ENCODE results near the gene ZFAND5.

Gene ZFAND5, protein sequence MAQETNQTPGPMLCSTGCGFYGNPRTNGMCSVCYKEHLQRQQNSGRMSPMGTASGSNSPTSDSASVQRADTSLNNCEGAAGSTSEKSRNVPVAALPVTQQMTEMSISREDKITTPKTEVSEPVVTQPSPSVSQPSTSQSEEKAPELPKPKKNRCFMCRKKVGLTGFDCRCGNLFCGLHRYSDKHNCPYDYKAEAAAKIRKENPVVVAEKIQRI

DNA sequence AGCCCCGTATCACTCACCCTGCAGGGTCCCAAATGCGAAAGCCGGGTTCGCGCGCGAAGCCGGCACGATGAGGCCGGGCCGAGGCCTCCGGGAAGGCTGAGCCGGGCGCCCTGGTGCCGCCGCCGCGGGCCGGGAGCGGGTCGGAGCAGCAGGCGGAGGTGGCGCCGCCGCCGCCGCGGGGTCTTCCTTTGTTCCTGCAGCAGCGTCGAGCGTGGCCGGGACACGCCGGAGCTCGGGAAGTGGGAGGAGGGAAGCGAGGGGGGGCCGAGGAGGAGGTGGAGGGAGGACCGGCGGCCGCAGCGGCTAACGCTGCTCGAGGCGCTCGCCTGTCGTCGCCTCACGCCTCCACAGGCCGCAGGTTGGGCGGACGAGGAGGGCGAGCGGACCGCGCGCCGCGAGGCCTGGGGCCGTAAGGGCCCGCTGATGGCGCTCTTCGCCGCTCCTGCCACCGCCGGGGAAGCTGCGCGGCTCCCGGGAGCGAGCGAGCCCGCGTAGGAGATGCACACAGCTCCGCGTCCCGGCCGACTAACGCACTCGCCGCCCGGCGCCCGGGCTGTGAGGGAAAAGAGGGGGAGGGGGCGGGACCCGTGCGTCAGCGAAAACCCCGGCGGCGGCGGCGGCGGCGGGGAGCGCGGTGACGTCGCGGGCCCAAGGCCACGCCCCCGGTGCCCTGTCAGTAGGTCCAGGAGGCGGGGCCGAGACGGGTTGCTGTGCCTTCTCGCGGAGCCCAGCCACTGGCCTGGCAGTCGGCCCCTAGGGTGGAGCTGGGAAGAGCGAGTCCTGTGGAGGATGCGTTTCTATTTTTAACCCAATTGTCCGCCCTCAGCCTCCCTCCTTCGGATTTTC is at the start of gene ZFAND5:
TSS of gene ZFAND5 (minus strand) at position 530 of the 846 bp plus-strand sequence. CDS start 4,430 bp downstream, outside the sequence.
- DNase-seq = peak; percentile 93

DNA sequence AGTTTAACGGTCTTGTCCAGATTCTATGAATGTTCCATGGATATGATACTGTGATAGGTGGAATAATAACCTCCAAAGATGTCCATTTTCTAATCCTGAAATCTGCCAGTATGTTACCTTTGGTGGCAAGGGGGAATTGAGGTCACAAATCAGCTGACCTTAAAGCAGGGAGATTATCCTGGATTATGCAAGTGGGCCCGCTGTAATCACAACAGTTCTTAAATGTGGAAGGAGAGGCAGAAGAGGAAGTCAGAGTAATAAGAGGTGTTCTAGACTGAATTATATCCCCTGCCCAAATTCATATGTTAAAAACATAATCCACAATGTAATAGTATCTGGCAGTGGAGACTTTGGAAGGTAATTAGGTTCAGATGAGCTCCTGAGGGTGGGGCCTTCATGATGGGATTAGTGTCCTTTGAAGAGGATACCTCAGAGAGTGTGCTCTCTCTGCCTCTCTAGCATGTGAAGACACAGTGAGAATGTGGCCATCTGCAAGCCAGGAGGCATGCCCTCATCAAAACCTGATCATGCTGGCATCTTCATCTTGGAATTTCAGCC is 47.6 kb upstream of the ZFAND5 start:
- DNase-seq = no peak

DNA sequence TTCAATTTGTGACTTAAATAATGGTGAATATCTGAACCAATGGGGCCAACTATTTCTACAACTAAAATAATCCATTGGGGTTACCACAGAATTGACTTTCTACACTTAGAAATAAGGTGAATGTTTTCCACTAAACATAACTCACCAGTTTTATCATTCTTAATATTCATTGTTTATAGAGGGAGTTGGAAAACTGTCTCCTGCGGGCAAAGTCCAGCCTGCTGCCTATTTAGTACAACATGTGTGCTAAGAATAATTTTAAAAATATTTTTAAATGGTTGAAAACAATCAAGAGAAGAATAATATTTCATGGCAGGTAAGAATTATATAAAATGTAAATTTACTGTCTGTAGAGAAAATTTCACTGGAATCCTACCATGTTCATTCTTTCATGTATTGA is 45.2 kb upstream of the ZFAND5 start:
- DNase-seq = no peak

DNA sequence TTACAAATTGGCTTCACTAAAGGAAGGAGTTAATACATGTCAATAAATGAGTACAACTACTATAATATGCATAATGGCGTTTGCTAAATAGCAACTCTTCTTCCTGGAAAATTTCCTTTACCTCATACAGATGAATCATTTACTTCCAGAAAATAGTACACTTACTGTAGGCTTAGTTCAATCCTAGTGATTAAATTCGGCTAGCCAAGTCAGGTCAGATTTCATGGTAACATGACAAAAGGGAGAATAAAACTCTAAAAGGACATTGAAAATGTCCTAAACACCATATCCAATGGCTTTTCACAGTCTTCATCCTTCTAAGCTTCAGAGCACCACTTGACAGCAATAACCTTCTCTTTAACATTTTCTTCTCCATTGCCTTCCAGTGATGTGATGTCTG is 42.1 kb upstream of the ZFAND5 start:
- no peak for DNase-seq

DNA sequence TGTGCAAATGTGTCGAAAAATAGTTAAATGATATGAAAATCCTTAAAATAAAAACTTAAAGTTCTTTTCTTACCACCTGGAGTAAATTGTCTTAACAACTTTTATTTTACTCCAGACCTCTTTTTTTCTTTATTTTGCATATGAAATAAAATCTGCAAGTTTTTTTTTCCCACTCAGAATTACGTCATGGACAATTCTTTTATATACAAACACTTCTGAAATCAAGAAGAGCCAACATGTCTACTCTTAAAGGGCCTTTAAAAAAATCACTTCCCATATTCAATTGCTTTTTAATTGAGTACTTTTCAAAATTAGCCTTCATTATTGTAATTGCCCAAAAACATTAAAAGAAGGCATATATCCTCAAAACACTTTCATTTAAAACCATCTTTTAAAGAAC is 37.7 kb upstream of the ZFAND5 start:
- DNase-seq = no peak

DNA sequence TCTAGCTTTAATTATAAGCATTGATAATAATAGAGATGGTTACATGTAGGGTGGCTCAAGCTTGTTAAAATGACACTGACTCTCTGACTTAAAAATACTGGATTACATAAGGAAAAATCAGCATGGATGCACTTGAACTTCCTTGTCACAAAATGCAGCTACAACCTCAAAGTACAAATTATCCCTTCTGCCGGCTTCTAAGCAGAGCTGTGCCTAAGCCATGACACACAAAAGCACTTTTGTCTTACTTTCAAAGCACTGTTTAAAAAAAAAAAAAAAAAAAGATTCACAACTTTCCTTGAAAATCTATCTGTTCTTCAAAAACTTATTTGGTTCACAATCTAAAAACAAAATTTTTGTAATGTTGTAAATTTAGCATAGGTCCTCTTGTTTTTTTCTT is 36.4 kb upstream of the ZFAND5 start:
- no peak for DNase-seq

DNA sequence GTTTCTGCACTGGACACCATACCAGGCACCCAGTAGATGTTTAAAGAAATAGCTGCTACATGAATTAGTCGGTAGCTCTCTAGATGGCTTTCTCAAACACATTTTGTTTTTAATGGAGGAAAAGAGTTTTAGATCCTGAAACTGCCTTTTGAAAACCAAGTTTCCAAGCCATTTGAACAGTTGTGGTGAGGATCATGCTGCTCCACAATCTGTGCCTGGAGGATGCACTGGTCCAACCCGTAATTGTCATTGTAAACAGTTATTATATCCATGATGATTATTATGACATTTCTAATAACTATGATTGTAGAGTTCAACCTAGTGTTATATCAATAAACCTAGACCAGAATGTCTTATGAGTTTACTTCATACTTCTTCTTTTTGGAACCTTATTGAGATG is 35.9 kb upstream of the ZFAND5 start:
- no peak for DNase-seq

DNA sequence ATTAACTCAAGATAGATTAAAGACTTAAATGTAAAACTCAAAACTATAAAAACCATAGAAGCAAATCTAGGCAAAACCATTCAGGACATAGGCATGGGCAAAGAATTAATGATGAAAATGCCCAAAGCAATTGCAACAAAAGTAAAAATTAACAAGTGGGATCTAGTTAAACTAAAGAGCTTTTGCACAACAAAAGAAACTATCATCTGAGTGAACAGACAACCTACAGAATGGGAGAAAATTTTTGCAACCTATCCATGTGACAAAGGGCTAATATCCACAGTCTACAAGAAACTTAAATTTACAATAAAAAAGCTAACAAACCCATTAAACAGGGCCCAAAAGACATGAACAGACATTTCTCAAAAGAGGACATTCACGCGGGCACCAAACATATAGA is 34.4 kb upstream of the ZFAND5 start:
- DNase-seq = no peak

DNA sequence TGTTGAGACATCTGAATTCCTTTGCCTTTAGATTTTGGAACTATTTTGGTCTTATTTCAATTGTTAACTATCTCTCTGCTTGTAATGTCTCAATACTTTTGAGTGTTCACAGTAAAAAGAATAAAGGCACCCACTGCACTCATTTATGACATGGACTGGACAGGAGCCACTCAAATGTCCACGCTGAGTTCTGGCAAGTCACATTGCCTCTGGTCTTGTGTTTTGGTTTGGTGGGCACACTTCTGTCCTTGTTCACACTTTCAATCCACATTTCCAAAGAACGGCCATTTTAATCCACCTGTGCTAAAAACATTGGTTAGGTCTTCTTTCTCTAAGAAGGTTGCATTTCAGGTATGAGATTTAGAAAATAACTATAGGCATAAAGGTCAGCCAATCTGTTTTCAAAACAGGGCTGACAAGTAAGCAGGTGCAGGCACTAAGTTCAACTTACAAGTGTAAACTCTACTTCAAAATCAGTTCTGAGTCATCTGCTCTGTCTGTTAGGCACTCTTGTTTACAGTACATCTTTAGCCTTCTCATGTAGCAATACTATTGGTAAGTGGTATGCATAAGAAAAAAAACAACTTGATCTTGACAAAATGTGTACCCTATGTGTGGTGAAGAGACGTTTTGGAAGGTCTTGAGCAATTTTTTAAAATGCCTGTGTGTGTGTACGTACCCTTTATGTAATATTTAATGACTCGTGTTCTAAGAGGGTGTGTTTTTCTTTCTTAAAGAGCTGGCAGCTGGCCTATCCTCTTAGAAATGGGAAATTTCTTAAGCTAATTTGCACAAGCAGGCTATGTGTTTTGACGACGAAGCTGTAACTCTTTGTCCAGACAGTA is 31.5 kb upstream of the ZFAND5 start:
- no peak for DNase-seq

DNA sequence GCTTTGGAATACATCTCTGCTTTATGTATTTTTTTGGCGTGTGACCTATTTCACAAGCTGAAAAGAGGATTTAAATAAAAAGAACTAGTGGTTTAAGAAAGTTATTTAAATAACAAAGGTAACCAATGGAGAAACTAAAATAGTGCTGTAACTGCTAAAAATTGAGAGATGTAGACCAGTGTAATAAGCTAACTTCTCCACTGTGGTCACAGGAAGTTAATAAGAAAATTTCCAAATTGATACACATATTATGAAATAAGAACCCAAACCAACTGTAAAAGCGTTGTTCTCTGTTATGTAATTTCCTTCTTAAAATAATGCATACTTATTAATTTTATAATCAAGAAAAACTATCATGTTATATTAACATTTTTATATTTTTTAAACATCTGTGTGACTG is 29.1 kb upstream of the ZFAND5 start:
- no peak for DNase-seq

DNA sequence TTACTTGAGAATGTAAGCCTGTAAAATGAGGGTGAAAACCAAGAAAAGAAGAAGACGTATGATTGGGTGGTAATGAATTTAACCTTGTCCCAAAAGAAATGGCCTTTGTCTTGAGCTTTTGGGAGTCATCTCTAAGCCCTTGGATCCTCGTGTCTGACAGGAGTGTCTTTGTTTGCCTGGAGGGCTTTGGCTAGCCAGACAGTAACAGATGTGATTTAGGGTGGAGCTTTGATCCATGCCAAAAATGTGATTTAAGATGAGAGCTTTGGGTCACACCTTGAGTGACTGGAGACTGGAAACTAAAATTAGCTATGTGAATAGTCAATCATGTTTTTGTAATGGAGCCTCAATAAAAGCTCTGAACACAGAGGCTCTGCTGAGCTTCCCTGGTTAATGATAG is 25.9 kb upstream of the ZFAND5 start:
- DNase-seq = no peak

DNA sequence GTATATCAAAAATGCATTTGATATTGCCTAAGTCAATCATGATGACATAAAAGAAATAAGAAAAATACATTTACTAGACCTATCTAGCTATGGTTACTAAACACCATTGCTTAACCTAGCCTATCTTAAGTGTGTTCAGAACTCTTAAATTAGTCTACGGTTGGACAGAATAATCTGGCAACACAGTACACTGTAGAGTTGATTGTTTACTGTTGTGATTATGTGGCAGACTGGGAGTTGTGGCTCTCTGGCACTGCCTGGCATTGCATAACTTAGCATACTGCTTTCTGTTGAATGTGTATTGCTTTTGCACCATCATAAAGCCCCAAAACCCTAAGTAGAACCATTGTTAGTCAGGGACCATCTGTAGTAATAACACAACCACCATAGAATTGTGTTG is 21.2 kb upstream of the ZFAND5 start:
- DNase-seq = no peak

DNA sequence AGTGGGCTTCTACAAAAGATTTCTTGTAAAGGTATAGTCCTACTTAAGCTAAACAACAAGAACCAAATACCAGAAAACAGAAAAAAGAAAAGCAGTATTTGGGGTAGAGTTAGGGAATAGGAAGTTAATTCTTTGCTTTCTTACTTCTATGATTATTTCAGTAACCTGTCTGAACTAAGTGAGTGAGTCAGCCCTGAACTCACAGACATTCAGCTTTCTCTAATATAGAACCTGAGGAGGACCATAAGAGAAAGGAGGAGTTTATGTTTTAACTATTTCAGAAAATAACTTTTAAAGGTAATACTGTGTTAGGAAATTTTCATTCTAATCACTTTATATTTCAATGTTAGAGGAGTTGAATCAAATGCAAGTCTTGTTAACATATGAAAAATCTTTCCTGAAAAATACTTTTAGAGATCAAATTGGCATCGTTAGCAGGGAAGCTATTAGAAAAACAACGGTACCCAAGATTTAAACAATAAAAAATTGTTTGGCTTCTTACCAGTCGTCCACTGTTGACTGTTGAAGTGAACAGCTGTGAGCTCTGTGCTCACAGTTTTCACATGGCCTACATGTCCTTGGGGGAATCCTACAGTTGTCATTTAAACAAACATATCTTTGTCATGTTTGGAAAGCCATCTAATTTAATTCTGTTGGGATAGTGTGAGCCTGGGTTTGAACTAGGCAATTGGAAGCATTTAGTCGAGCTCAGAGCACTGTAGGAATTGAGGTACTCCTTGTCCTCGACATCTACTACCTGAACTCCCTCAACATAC is 19.9 kb upstream of the ZFAND5 start:
- no peak for DNase-seq

DNA sequence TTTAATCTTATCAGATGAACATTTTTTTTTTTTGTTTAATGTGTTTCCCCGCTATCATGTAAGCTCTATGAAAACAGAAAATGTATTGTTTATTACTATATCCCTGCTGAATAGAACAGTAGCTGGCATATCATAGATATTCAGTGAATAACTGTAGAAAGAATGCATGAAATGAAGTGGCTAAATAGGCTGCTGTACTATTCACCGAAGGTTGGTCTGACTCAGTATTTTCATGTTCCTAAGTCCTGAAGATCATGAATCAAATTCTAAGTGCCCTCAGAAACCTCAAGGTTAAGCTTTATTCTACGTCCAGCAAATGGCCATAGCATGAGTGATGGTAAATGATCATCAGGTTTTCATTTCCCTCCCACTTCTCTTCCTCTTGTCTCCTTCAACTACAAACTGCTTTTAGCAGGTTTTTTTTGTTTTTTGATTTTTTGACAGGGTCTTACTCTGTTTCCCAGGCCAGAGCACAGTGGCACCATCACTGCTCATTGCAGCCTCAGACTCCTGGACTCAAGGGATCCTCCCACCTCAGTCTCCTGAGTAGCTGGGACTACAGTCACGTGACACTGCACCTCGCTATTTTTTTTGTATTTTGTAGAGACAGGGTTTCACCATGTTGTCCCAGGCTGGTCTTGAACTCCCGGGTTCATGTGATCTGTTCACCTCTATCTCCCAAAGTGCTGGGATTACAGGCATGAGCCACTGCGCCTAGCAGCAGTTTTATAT is 19.1 kb upstream of the ZFAND5 start:
- DNase-seq = no peak

DNA sequence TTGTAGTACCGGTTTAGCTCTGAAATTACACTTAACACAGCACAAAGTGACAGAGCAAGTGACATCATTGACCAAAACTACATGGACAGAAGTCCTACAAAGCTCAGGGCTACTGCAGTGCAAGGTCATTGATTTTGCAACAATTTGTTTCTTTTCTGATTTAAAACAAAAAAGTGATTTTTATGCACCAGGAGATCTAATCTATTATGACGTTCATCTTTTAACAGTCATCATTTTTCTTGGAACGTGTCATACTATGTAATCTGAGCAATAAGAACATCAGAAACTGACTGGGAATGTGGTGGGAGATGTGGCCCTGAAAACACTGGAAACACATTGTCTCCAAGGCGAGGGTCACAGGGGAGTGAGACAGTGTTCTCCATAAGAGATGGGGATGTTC is 17.4 kb upstream of the ZFAND5 start:
- DNase-seq = no peak

DNA sequence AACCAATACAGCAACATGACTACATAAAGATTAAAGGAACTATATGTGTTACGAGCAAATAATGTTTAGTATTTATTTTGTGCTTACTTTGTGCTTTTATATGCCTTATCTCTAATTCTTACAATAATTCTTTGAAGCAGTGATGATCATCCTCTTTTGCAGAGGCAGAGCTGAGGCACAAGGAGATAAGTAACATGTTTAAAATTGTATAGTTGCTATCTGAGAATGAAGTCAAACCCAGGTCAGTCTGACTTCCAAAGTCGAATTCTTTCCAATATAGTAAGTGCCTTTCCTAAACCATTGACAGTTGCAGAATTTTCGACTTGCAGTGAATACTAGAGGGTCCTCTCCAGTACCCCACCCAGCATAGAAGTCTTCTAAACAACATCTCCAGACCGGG is 12.0 kb upstream of the ZFAND5 start:
- no peak for DNase-seq

DNA sequence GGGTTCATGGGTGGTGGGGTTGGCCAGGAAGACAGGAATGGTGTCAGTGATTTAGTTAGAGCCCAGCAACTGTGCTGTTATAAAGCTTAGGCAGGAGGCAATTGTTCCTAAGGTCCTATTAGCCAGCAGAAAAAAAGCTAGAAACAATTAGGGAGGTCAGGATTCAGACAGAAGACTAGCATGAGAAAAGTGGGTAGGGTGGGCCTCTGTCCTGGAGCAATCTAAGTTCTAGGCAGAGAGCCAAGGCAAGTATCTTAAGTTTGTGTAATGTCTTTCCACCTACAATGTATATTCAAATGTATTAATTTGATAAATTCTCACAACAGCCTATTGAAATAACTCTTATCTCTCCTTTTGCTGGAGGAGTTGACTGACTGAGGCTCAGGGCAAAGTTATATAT is 6.1 kb upstream of the ZFAND5 start:
- no peak for DNase-seq

DNA sequence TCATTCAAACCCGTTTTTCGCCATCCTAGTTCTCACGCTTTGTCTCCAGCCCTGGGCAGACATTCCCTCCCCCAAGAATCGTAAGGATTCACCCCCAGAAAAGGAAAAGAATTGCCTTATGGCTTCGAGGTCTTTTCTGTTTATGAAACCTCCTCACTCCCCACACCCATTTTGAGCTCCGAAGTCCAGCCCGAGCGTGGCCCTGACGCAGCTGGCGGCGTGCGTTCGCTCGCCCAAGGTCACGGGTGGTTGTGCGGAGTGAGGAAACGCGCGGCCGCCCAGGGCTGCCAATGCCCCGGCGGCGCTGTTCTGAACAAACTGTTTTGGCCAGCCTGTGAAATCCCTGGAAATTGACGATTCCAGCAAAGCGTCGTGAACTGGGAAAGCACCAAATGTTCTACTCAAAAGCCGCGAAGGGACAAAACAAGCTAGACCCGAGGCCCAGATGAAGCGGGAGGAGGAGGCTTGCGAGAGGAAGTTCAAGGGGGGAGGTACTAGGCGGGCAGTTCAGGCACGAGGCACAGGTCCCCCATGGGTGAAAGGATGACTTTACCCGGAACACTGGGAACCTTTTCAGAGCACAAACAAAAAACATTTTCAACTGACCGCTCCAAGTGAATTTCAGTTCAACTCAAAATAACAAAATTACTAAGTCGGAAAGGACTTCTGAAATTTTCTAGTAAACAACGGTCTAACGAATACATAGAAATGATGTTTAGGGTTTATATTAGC is 683 bp upstream of the ZFAND5 start:
- peak; percentile 47 for DNase-seq

DNA sequence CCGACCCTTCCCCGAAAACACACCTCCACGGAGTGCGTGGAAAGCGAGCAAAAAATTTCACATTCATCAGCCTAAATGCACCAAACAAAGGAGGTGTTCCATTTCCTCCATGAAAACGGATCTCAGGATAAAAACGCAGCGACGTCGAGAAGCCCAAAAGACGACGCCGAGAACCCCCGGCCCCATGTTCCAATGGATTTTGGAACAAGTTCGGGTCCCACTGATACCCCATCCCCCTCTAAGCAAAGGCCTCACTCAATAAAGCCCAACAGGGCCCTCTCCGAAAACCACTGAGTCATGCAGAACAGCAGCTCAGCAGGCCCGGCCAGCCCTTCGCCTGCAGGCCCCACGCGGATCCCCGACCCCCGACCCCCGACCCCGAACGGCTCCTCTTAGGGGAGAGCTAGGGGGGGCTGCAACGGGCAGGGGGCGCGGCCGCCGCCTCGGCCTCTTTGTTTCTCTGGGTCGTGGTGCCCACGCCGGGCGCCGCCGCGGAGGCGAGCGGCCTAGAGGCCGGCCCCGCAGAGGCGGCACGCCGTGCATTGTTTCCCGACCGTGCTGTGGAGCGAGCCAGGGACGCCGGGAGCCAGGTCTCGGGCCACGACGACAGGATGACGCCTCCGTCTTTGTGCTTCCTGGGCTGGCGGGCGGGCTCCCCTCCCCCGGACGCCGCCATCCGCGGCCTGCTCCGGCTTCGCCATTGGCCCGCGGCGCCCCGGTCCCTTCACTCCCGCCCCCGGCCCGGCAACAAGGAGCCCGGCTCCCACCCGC is 915 bp downstream of the ZFAND5 start:
- DNase-seq = peak; percentile 69

DNA sequence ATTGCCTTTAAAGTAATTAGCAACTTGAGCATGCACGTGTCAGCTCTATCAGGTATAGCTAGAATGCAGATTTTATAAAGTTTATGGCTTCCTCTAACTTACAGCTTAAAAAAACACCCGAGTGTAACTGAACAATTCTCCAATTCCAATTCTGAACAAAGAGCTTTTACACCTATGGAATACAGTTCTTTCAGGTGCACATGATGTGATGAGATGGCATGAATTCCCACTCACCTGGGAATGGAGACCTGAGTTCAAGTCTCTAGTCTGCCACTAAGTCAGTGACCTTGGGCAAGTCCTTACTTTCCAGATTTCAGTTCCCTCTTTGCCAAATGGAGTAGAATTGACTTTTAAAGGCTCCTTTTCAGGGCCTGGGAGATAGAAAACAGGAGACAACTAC is 1.8 kb downstream of the ZFAND5 start:
- DNase-seq = no peak
